ENCODE data around the gene ASIC3.
"Not testable (repeated sequence)": the region's sequence is repeated elsewhere in the genome, so short reads cannot be mapped to it uniquely, and the experiment has no call there.

ASIC3 gene

DNA sequence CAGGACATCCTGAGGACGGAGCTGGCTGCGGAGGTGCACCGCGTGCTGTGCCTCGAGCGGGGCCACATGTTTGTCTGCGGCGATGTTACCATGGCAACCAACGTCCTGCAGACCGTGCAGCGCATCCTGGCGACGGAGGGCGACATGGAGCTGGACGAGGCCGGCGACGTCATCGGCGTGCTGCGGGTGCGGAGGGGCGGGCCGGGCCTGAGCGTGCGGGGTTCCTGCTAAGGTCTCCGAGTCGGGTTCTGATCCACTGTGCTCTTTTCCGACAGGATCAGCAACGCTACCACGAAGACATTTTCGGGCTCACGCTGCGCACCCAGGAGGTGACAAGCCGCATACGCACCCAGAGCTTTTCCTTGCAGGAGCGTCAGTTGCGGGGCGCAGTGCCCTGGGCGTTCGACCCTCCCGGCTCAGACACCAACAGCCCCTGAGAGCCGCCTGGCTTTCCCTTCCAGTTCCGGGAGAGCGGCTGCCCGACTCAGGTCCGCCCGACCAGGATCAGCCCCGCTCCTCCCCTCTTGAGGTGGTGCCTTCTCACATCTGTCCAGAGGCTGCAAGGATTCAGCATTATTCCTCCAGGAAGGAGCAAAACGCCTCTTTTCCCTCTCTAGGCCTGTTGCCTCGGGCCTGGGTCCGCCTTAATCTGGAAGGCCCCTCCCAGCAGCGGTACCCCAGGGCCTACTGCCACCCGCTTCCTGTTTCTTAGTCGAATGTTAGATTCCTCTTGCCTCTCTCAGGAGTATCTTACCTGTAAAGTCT, 34.4 kb upstream of the ASIC3 start:
- DNase-seq: peak; percentile 75 to 98 (median 94)

DNA sequence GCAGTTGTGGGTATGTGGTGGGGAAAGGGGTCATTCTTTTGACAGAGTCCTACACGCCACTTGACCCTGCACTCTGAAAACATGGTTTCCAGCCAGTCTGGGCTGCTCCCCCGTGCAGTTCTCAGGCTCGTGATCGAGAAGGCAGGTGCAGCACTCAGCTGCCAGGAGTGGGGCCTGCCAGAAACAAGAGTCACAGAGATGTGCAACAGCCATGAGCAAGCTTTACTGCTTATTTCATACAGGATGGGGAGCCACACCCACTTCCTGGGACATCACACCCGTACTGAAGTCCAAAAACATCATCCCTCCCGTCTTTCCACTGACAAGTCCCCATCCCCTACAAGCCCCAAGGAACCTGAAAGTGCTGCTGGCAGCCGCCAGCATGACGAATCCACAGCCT, 33.4 kb upstream of the ASIC3 start:
- peak in 1 of 5 experiments; percentile 71 for DNase-seq

DNA sequence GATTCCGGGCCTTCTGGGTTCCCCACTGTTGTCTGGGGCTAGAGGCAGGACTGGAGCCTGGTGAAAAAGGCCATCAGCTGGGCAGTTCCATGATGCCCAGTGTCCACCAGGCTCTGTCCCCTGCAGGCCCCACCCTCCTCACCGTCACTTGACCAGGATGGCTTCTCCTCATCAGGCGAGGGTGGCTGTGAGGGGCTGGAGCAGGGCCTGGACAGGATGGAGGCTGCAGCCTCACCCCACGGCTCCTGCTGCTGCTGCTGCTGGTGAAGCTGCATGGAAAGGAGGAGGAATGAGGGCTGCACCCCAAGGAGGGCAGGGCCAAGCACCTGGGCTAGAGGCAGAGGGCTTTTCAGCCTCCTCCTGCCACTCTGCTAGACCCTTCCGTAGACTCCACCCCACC, 32.4 kb upstream of the ASIC3 start:
- no peak for DNase-seq

DNA sequence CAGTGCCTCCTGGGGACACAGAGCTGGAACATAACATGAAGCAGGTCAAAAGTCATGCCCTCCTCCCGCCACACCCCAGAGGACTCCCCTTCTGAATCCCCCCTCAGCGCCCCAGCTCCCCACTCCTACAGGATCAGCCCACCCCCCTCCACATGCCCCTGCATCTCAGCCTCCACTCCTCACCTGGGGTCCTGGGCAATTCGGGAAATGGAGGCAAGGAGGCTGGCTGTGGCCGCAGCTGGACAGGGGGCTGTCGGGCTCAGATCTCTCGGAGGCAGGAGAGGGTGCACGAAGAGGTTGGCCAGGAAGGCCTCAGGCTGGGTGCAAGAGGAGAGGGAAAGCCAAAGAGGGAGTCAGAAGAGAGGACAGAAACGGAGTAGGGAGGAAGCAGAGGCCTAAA, 31.8 kb upstream of the ASIC3 start:
- no peak for DNase-seq

DNA sequence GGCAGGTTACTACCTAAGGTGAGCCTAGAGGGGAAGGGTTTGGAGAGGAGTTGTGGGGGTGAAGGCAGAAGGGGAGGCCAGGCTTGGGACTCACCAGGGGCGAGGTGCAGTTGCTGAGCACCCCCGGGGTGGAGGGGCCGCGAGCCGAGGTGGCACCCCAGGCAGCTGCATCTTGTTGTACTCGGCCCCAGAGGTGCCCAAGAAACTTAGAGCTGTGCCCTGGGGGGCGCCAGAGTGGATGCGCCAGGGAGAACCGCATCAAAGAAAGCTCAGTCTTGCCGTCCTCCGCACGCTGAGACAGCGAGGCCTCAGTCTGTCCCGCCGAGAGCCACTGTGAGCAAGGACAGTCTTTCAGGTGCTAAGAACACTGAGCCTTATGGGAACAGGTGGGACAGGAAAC, 31.4 kb upstream of the ASIC3 start:
- no peak for DNase-seq

DNA sequence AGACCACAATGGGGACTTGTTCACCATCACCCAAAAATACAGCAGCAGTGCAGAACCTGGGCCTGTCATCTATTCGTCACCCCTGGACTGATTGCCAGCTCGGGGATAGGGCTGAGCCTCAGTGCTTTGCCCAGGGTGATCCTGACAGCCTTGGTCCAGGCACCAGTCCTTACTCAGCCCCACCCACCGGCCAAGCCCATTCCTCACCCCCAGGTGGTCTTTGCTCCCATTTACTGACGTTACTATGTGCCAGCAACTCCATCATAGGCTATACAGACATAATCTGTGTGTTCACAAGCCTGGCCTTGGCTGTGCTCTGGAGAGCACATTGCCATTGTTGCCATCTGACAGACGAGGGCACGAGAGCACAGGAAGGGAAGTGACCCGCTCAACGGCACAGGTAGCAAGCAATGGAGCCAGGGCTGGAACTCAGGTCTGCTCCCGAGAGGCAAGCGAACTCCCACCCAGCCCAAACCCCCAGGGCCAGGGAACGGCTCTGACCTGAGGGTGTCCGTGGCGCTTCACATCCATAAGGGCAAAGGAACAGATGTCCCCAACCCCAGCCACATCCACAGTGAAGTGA, 30.9 kb upstream of the ASIC3 start:
- peak in 1 of 5 experiments; percentile 18 for DNase-seq

DNA sequence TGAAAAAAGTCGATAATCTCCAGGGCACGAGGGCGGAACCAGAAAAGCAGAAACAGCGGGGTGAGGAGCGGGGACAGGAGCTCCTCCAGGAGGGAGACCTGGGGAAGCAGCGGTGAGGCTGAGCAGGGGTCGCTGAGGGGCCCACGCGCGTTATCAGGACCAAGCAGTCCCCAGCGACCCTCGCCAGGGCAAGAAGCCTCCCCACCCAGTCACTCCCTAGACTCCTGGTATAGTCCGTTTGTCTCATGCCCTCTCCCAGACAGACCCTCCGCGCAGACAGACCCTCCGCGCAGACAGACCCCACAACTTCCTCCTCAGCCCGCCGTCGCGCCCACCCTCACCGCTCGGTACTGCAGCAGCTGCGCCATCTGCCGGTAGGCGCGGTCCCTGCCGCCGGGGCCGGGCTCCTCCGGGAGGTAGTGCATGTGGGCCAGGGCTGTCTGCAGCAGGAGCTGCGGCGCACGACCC, 30.3 kb upstream of the ASIC3 start:
- peak; percentile 68 to 77 (median 73) for DNase-seq

DNA sequence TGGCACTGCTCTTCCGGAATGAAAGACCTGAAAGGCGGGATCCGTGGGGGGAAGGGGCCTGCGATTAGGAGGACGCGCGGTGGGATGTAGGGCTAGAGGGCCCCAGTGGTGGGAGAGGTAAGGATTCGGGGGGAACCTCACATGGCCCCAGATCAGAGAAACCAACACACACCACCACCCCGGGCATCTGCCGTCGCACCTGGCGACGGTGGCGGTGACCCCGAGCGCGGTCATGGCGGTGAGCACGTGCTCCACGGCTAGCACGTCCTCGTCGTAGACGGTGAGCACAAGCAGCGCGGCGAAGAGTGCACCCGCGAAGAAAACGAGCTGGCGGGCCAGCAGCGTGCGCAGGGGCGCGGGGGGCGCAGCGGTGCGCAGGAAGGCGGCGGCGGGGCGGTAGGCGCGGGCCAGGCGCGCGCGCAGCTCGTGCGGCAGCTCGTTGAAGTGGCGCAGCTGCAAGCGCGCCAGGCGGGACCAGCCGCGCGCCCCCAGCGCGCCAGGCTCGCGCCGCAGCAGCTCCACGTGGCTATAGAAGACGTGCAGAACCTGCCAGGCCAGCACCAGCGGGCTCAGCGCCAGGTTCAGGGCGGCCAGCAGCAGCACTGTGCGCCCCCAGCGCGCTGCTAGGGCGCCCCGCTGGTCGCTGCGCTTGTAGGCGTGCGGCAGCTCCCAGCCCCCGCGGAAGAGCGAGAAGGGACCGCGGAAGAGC, 29.8 kb upstream of the ASIC3 start:
- peak in 3 of 5 experiments; percentile 32 to 75 (median 52) for DNase-seq

DNA sequence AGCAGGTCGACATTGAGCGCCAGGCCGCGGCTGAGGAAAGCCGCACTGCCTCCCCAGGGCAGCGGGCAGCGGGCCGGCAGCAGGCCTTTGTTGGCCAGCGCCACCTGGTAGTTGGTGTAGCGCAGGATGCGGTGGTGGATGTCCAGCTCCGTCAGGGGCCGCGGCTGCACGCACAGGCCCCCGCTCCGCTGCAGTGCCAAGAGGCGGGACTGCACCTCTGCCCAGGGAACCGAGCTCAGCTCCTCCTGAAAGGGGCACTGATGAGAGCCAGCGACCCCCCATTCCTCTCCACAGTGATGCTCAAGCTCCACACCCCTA, 29.2 kb upstream of the ASIC3 start:
- no peak for DNase-seq

DNA sequence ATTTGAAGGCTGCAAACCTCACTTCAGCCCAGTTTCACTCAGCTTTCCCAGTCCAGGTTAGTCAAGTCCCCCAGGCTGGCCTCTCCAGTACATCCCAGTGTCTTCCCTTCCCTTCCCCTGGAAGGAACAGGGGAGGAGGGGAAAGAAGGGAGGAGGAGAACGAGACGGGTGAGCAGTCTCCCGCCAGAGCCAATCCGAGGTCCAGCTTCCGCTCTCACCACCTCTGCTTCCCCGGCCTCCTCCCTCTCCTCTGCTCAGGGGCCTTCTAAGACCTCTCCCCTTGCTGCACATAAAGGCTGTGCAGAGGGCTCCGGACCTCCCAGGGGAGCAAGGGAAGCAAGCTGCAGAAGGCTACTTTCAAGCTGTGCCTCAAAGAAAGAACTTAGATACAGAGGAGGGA, 28.1 kb upstream of the ASIC3 start:
- DNase-seq: no peak

DNA sequence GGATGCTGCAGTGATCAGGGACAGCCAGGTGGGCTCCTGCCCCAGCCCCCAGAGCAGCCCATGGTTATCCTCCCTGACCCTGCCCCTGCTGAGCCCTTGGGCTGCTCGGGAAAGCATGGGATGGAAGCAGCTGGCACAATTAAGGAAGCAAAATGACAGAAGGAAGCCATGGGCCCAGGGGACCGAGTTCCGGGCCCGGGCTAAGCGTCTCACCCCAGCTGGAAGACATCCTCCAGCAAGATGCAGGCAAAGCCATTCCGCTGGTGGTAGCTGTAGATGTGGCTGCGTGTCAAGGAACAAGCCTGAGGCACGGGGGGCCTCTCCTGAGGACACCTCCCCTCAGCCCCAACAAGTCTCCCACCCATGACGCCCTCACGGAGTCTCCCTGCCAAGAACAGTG, 25.1 kb upstream of the ASIC3 start:
- no peak for DNase-seq

DNA sequence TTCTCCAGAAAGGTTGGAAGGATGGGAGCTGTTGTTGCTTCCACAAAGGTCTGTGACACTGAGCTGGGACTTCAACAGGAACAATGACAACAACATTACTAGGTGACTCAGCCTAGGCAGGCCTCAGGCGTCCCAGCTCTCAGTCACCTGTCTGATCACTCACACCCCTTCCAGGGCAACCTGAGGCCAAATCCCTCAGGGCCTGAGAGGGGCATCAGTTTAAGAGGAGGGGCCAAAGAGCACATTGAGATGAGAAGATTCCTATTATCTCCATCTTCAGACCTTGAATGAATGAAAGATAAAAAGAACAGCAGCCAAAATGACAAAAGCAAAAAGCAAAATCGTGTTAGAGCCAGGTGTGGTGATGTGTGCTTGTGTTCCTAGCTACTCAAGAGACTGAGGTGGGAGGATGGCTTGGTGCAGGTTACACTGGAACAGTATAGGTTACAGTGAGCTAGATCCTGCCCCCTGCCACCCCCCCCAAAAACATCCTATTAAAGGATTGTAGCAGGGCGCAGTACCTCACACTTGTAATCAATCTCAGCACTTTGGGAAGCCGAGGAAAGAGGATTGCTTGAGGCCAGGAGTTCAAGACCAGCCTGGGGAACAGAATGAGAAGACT, 23.8 kb upstream of the ASIC3 start, which contains the start of gene ATG9B:
TSS of gene ATG9B (minus strand) at position 60 of the 622 bp plus-strand sequence. CDS start 71 bp downstream, outside the sequence.
- DNase-seq: no peak

DNA sequence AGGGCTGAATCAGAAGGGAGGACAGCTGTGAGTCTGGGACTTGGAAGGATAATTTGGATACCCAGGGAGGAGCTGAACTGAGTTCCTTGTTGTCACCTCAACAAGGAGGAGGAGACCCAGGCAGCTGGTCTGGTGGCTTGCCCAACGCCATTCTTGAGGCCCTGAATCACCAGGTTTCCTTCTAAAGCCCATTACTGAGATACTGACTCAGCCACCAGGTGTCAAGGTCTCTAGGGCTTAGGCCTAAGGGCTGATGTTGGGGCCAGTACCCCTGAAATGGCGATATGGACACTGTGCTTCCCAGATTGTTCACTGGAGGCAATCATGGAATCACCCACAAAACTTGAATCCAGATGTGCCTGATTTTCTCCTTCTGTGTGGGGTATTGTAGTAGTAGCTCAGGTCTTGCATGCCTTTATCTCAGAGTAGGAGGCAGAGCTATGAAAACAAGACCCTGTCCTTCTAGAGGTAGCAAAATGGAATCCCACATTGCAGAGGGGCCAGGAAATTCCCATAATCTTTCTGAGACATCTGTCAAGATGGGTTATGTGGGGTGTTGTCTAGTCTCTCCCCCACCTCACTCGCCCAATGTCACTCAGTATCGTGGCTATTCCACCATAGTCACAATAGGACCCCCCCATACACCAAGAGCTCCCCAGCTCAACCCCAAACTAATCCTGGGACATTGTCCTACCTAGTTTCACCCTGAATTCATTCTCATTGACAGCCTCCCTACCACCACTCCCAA, 22.2 kb upstream of the ASIC3 start:
- DNase-seq: no peak

DNA sequence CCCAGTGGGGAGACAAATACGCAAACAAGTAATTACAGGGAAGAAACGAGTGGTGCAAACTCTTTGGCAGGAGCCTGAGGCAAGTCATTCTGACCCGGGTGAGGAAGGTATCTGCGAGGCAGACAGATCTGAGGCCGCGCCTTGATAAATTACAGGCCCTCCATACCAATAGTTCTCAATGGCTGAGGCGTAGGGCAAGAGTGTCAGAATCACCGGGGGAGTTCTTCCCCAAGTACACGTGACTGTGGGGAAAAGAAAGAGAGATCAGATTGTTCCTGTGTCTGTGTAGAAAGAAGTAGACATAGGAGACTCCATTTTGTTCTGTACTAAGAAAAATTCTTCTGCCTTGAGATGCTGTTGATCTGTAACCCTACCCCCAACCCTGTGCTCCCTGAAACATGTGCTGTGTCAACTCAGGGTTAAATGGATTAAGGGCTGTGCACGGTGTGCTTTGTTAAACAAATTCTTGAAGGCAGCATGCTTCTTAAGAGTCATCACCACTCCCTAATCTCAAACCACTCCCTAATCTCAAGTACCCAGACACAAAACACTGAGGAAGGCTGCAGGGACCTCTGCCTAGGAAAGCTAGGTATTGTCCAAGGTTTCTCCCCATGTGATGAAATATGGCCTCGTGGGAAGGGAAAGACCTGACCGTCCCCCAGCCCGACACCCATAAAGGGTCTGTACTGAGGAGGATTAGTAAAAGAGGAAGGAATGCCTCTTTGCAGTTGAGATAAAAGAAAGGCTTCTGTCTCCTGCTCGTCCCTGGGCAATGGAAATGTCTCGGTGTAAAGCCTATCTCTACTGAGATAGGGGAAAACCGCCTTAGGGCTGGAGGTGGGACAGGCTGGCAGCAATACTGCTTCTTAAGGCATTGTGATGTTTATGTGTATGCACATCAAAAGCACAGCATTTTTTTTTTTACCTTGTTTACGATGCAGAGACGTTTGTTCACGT, 21.3 kb upstream of the ASIC3 start:
- DNase-seq: not testable (repeated sequence)

DNA sequence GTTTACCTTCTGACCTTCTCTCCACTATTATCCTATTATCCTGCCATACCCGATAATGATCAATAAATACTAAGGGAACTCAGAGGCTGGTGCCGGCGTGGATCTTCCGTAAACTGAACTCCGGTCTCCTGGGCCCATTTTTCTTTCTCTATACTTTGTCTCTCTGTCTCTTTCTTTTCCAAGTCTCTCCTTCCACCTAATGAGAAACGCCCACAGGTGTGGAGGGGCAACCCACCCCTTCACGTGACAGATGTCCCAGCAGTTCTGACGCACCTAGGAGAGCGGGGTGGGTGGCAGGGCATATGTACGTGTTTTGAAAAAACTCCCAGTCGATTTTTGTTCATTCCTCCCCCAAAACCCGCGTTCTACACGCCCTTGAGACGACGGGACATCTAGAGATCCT, 20.6 kb upstream of the ASIC3 start:
- DNase-seq: not testable (repeated sequence)

DNA sequence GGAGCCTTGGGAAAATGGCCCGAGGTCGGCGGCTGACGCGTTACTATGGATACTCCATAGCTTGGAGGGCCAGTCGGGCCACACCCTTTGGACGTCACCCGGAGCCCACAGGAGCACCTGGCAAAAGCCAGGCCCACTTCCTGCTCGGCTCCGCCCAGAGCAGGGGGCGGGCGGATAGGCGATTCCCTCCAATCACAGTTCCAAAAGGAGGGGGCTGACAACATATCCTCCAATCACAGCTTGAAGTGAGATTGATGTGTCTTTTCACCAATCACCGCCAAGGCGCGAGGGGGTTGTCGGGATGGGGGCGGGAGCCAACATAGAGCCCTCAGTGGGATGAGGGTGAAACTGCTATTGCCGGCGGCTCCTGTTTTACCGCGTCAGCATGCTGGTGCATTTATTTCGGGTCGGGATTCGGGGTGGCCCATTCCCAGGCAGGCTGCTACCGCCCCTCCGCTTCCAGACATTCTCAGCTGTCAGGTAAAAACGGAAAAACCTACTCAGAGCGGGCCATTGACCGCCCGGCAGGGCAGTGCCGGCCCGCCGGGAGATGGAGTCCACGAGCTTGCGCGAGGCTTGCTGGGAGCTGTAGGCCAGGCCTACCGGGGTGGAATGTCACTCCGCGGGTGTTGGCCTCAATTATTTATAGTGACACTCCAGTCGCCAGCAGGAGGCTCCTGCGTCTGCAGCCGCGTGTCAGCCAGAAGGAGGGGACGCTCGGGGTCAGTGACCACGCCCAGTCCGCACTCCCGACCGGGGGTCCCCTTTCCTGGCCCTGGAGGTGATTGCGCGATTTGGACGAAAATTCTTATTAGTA, 20.0 kb upstream of the ASIC3 start, which contains the start of gene ABCB8:
TSS of gene ABCB8 (plus strand) at position 320 of the 817 bp plus-strand sequence. CDS start at position 386, 66 bp downstream.
- peak; percentile 83 to 99 (median 97) for DNase-seq

DNA sequence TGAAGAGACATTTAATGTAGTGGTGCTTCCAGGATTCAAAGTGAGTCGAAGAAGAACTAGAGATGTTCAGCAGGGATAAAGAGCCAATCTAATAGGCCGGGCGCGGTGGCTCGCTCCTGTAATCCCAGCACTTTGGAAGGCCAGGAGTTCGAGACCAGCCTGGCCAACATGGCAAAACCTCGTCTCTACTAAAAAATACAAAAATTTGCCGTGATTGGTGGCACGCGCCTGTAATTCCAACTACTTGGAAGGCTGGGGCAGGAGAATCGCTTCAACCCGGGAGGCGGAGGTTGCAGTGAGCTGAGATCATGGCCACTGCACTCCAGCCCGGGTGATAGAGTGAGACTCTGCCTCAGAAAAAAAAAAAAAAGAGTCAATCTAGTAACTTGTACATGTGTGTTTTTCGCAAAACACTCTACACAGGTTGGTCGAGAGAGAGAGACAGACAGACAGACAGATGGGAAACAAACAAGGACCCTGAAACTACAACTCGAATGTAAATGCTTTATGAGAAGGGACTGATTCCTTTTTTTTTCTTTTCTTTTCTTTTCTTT, 19.3 kb upstream of the ASIC3 start:
- DNase-seq: no peak

DNA sequence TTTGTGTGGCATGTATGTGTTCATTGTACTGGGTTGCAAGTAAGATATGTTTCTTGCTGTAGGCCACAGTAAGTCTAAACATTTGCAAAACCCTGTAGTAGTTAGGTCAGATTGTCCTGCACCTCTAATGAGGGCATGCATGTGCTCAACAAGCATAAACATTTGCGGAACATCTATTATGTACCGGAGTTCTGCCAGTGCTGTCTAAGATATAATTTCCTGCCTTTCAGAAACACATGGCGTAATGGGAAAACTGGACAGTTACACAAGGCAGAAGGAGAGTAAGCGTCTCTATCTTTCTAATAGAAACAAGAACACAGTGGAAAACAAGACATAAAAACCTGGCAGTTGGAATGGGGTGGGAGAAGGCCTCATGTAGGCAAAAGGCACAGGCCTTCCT, 17.3 kb upstream of the ASIC3 start:
- DNase-seq: no peak

DNA sequence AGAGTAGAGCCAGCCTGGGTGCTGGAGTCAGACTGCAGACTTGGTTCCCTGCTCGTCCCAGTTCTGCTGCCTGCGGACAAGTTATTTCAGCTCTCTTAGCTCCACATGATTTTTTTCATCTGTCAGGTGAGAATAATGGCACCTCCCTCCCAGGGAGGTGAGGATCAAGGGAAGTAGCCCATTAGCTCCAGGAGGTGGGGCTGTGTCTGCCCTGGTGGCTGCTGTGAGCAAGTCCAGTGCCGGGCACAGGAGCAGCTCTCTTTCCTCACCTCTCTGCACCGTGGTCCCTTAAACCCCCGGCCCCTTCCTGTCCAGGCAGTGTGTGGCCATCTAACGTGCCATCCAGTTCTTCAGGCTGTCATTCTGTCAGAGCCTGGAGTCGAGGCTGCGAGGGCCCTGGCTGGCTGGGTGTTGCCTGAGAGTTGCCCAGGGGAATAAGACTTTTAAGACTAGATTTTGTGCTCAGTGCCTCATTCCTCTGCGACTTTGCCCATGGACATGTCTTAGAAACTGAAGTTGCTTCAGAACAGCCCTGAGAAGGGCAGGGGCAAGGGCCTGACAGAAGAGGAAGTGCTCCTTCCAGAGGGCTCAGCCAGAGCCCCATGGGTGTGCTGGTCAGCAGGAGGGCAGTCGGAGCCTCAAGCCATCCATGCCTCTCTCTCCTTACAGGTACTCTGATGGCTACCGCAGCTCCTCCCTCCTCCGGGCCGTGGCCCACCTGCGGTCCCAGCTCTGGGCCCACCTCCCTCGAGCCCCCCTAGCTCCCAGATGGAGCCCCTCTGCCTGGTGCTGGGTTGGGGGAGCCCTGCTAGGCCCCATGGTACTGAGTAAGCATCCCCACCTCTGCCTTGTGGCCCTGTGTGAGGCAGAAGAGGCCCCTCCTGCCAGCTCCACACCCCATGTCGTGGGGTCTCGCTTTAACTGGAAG, 15.1 kb upstream of the ASIC3 start:
- no peak for DNase-seq

Data from T-helper 2 cell (primary cell).